Lower lobe of right lung (tissue), 2 donors: ENCODE data around the gene CRKL. TPM values are rescaled to one million over a fixed set of nuclear protein-coding genes. Genes with fewer than 3 reads are reported as not detected.
A peak's percentile ranks its signal among the peaks of the same experiment; 100 is the strongest.

ENCODE experiments used
- ATAC-seq, 2 donors: fragments of 200-7000 bp; cut with Tn5 transposase; one replicate each; pipeline ENCODE4 v1.9.1; 2020 to 2022; ENCODE audit warnings: mild to moderate bottlenecking in 2 of 2, moderate library complexity in 2 of 2
- DNase-seq: peaks from one replicate; pipeline ENCODE4 v3.0.0-alpha.2; 2020
- H3K27ac ChIP-seq: fragments of 200-600 bp; one replicate; pipeline ENCODE4 v1.8.0; 2022
- H3K27me3 ChIP-seq: fragments of 200-600 bp; one replicate; pipeline ENCODE4 v1.8.0; 2022; ENCODE audit warnings: low read depth
- H3K36me3 ChIP-seq: fragments of 200-600 bp; one replicate; pipeline ENCODE4 v1.8.0; 2022; ENCODE audit warnings: mild to moderate bottlenecking
- H3K4me1 ChIP-seq: fragments of 200-600 bp; one replicate; pipeline ENCODE4 v1.8.0; 2022
- H3K4me3 ChIP-seq: fragments of 200-600 bp; one replicate; pipeline ENCODE4 v1.8.0; 2022; ENCODE audit warnings: mild to moderate bottlenecking
- H3K9me3 ChIP-seq: fragments of 200-600 bp; one replicate; pipeline ENCODE4 v1.8.0; 2022
- CTCF ChIP-seq: fragments of 200-600 bp; IDR thresholded peaks from one replicate; pipeline ENCODE4 v1.8.0; 2022; ENCODE audit warnings: antibody characterized with exemption, mild to moderate bottlenecking
- intact Hi-C: fragments of 100-400 bp; cut with DNase I; formaldehyde crosslinking; loops from one replicate; pipeline ENCODE4 v1.11.0; 2022
- total RNA-seq: library from RNA; stranded (reverse); fragmentation: NEBNext Ultra II Directional; extraction: Animal tissue kit (Norgen Biotek cat#: 25700); gene quantifications from one replicate; pipeline ENCODE4 v1.2.1, GENCODE V29; 2021
- donor health status: DM: no; HTN: yes; CAD: no; lungs with severe emphysema.

The CRKL gene
- total RNA-seq, 1 donor from 2014 or later = 53.5 TPM

GRCh38 chr22:20965888-20966855 is 49.0 kb downstream of the CRKL start:
- Histone ChIP-seq H3K4me3 (no peak overlapping the region), H3K4me1 (peaks cover 7% of the 10 kb centered on the region), H3K27me3 (peaks cover 22% of the 10 kb centered on the region), H3K9me3 (no peaks in the 10 kb centered on the region), H3K36me3 (no peaks in the 10 kb centered on the region), H3K27ac (no peak overlapping the region)
- DNase-seq (no peak), ATAC-seq (peak in 1 of 2 donors; percentile 4)
- intact Hi-C loops = no loop called here
- no peak for TF ChIP-seq CTCF

- ATAC-seq (peak in 1 of 2 donors; percentile 16), DNase-seq (no peak)
- Histone ChIP-seq H3K27ac (no peak within 1 kb of the TSS), H3K4me3 (no peak within 1 kb of the TSS), H3K27me3 (peaks cover 22% of the 10 kb centered on the region), H3K36me3 (no peaks in the 10 kb centered on the region), H3K9me3 (no peaks in the 10 kb centered on the region), H3K4me1 (peaks cover 7% of the 10 kb centered on the region)
- no peak for TF ChIP-seq CTCF
- intact Hi-C loops = no loop called here
These were observed 49.9 kb downstream of the CRKL start, which contains the start of gene AIFM3 for GRCh38 chr22:20966883-20967696. Gene AIFM3, plus strand, starts transcription at chr22:20967255. Its CDS starts 690 bp downstream, at chr22:20967945.

GRCh38 chr22:20967697-20968211 is 50.5 kb downstream of the CRKL start:
- no peak for ATAC-seq
- Histone ChIP-seq H3K27me3 (peaks cover 22% of the 10 kb centered on the region), H3K9me3 (no peaks in the 10 kb centered on the region), H3K36me3 (no peaks in the 10 kb centered on the region), H3K4me1 (peaks cover 7% of the 10 kb centered on the region), H3K4me3 (no peak overlapping the region), H3K27ac (no peak overlapping the region)
- TF ChIP-seq CTCF = no peak
- DNase-seq = no peak
- intact Hi-C loops = no loop called here

GRCh38 chr22:20968281-20968977 is 51.2 kb downstream of the CRKL start:
- DNase-seq = no peak
- ATAC-seq = peak in 1 of 2 donors; percentile 5

More at GRCh38 chr22:20968281-20968977, 51.2 kb downstream of the CRKL start:
- no peaks in the 10 kb centered on the region for H3K36me3 ChIP-seq
- intact Hi-C loops = no loop called here
- peaks cover 7% of the 10 kb centered on the region for H3K4me1 ChIP-seq
- peaks cover 19% of the 10 kb centered on the region for H3K27me3 ChIP-seq
- no peak overlapping the region for H3K4me3 ChIP-seq
- no peaks in the 10 kb centered on the region for H3K9me3 ChIP-seq
- TF ChIP-seq CTCF = no peak
- H3K27ac ChIP-seq = no peak overlapping the region
